WTC11 (cell line): ENCODE results near the gene ZNF668. TPM values are rescaled to one million over a fixed set of nuclear protein-coding genes. Genes with fewer than 3 reads are reported as not detected.
A peak's percentile ranks its signal among the peaks of the same experiment; 100 is the strongest.

ENCODE experiments used
- ATAC-seq: fragments of 200-7000 bp; cut with Tn5 transposase; 2 replicates; pipeline ENCODE4 v1.10.0; 2021; ENCODE audit warnings: mild to moderate bottlenecking, moderate library complexity
- CTCF ChIA-PET: fragments of 300-600 bp; sonication (Branson Sonifier 250); formaldehyde crosslinking; loops from one replicate; lab custom pipeline; 2021; ENCODE audit warnings: antibody characterized with exemption; lab: Charles Lee
- POLR2A ChIA-PET: fragments of 350-600 bp; sonication (Branson Sonifier 250); formaldehyde crosslinking; loops from one replicate; lab custom pipeline; 2021; ENCODE audit warnings: antibody characterized with exemption; lab: Charles Lee
- DNase-seq: peaks from one replicate; pipeline ENCODE4 v3.0.0; 2021; ENCODE audit warnings: low spot score
- H3K27ac Mint-ChIP-seq: 2 replicates; pipeline ENCODE4 v1.8.0; 2021; ENCODE audit warnings: mixed read lengths
- H3K27me3 Mint-ChIP-seq: 2 replicates; pipeline ENCODE4 v1.8.0; 2021; ENCODE audit warnings: low read depth, mild to moderate bottlenecking, moderate library complexity, mixed read lengths
- H3K36me3 Mint-ChIP-seq: 2 replicates; pipeline ENCODE4 v1.8.0; 2021; ENCODE audit warnings: mixed read lengths
- H3K4me1 Mint-ChIP-seq: 2 replicates; pipeline ENCODE4 v1.8.0; 2022; ENCODE audit warnings: mixed read lengths
- H3K4me3 Mint-ChIP-seq: 2 replicates; pipeline ENCODE4 v1.8.0; 2021; ENCODE audit warnings: mild to moderate bottlenecking, moderate library complexity, mixed read lengths
- H3K9me3 Mint-ChIP-seq: 2 replicates; pipeline ENCODE4 v1.8.0; 2021; ENCODE audit warnings: mixed read lengths
- CBFB ChIP-seq: sonication (generic); formaldehyde crosslinking; IDR thresholded peaks from 2 replicates; pipeline ENCODE4 v1.8.1; 2022; ENCODE audit warnings: mild to moderate bottlenecking, low read depth, missing genetic modification reagents
- EMX1 ChIP-seq: fragments of 250-450 bp; sonication (Bioruptor Pico); IDR thresholded peaks from 2 replicates; pipeline ENCODE4 v1.8.0; 2021; ENCODE audit warnings: mild to moderate bottlenecking
- FOXK1 ChIP-seq: sonication (generic); formaldehyde crosslinking; IDR thresholded peaks from 2 replicates; pipeline ENCODE4 v1.8.0; 2022; ENCODE audit warnings: mild to moderate bottlenecking, moderate library complexity, missing genetic modification reagents
- IRF2 ChIP-seq: sonication (generic); formaldehyde crosslinking; IDR thresholded peaks from 2 replicates; pipeline ENCODE4 v1.8.0; 2022; ENCODE audit warnings: low read depth, missing genetic modification reagents, borderline replicate concordance
- JAZF1 ChIP-seq: fragments of 250-450 bp; sonication (Bioruptor Pico); IDR thresholded peaks from 2 replicates; pipeline ENCODE4 v1.9.0; 2021; ENCODE audit warnings: moderate library complexity, mild to moderate bottlenecking, inconsistent platforms
- JUN ChIP-seq: sonication (generic); formaldehyde crosslinking; IDR thresholded peaks from 2 replicates; pipeline ENCODE4 v1.8.0; 2023; ENCODE audit warnings: mild to moderate bottlenecking, missing genetic modification reagents
- NR1H2 ChIP-seq: sonication (generic); formaldehyde crosslinking; IDR thresholded peaks from 2 replicates; pipeline ENCODE4 v1.9.0; 2021; ENCODE audit warnings: mild to moderate bottlenecking, moderate library complexity, missing genetic modification reagents
- SMAD4 ChIP-seq: sonication (generic); formaldehyde crosslinking; IDR thresholded peaks from 2 replicates; pipeline ENCODE4 v1.8.0; 2022; ENCODE audit warnings: mild to moderate bottlenecking, missing genetic modification reagents
- STAT6 ChIP-seq: sonication (generic); formaldehyde crosslinking; conservative IDR thresholded peaks from 2 replicates; pipeline ENCODE4 v1.8.1; 2023; ENCODE audit warnings: mild to moderate bottlenecking, low read depth, missing genetic modification reagents, moderate library complexity
- ZNF281 ChIP-seq: sonication (generic); formaldehyde crosslinking; IDR thresholded peaks from 2 replicates; pipeline ENCODE4 v1.8.0; 2023; ENCODE audit warnings: mild to moderate bottlenecking, missing genetic modification reagents
- ZNF317 ChIP-seq: sonication (generic); formaldehyde crosslinking; IDR thresholded peaks from 2 replicates; pipeline ENCODE4 v1.8.1; 2023; ENCODE audit warnings: low read depth, mild to moderate bottlenecking, moderate library complexity, missing genetic modification reagents, borderline replicate concordance
- ZNF671 ChIP-seq: fragments of 250-450 bp; sonication (Bioruptor Pico); IDR thresholded peaks from 2 replicates; pipeline ENCODE4 v1.8.0; 2021; ENCODE audit warnings: mild to moderate bottlenecking
- total RNA-seq: library from RNA; stranded (reverse); gene quantifications from 3 replicates; pipeline ENCODE4 v1.2.3, GENCODE V29; 2021
- TF ChIP-seq, protein P1 (sequence below): sonication (generic); formaldehyde crosslinking; IDR thresholded peaks from 2 replicates; pipeline ENCODE4 v1.8.0; 2022; ENCODE audit warnings: mild to moderate bottlenecking, missing genetic modification reagents
- TF ChIP-seq, protein P2 (sequence below): sonication (generic); formaldehyde crosslinking; IDR thresholded peaks from 2 replicates; pipeline ENCODE4 v1.8.1; 2023; ENCODE audit warnings: mild to moderate bottlenecking, missing genetic modification reagents, moderate library complexity
- TF ChIP-seq, protein P3 (sequence below): sonication (generic); formaldehyde crosslinking; IDR thresholded peaks from 2 replicates; pipeline ENCODE4 v1.8.0; 2022; ENCODE audit warnings: mild to moderate bottlenecking, missing genetic modification reagents

ZNF668 gene
- total RNA-seq, 1 experiment from 2014 or later: 17.3 TPM

- TF ChIP-seq STAT6 (CRISPR knock-in tag) (no peak), ZNF671 (CRISPR knock-in tag) (no peak), JUN (CRISPR knock-in tag) (no peak)
Observed at GRCh38 chr16:31043352-31043751, 30.7 kb downstream of the ZNF668 start (continued).

DNA sequence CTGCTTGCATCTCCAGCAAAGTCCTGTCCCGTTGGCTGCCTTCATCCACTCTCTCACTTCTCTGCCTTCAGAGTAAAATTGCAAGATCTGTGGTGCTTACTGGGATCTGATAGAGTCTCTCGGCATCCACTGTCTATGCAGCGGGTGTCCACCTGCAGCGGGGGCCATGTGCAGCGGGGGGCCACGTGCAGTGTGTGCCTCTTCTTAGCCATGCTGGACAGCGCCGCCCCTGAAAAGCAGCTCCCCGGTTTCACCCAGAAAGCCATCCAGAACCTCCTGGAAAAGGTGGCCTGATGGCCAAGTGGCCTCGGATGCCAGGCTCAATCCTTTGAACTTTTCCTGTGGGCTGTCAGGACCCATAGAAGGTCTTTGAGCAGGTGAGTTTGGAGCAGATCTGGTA is 31.2 kb downstream of the ZNF668 start:
- ATAC-seq (no peak), DNase-seq (no peak)
- POLR2A ChIA-PET: interaction anchor here (0.5 to 1.8 kb wide), 7 partner anchors 31 to 403 kb away, joined by 3 to 9 read pairs (median 5); partner anchors contain the start of genes ZNF646 and ZNF668
- CTCF ChIA-PET: interaction anchor here (0.6 to 3.0 kb wide), 34 partner anchors 9 to 434 kb away, joined by 3 to 83 read pairs (median 6); partner anchors contain the start of genes ARMC5, HSD3B7, KAT8 and PRSS8
- Mint-ChIP-seq H3K27me3 (peaks cover 5% of the 10 kb centered on the region; the same call in 1 of the 2 replicates), H3K4me3 (peak overlapping the region; percentile 57)
- TF ChIP-seq EMX1 (CRISPR knock-in tag) (no peak), SMAD4 (CRISPR knock-in tag) (no peak), FOXK1 (CRISPR knock-in tag) (no peak), CBFB (CRISPR knock-in tag) (no peak), JAZF1 (CRISPR knock-in tag) (no peak), IRF2 (CRISPR knock-in tag) (no peak), ZNF281 (no peak), ZNF317 (CRISPR knock-in tag) (no peak), NR1H2 (no peak)
- TF ChIP-seq, protein P1, sequence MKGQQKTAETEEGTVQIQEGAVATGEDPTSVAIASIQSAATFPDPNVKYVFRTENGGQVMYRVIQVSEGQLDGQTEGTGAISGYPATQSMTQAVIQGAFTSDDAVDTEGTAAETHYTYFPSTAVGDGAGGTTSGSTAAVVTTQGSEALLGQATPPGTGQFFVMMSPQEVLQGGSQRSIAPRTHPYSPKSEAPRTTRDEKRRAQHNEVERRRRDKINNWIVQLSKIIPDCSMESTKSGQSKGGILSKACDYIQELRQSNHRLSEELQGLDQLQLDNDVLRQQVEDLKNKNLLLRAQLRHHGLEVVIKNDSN (CRISPR knock-in tag): no peak
- TF ChIP-seq, protein P2, sequence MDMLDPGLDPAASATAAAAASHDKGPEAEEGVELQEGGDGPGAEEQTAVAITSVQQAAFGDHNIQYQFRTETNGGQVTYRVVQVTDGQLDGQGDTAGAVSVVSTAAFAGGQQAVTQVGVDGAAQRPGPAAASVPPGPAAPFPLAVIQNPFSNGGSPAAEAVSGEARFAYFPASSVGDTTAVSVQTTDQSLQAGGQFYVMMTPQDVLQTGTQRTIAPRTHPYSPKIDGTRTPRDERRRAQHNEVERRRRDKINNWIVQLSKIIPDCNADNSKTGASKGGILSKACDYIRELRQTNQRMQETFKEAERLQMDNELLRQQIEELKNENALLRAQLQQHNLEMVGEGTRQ (CRISPR knock-in tag): no peak
- TF ChIP-seq, protein P3, sequence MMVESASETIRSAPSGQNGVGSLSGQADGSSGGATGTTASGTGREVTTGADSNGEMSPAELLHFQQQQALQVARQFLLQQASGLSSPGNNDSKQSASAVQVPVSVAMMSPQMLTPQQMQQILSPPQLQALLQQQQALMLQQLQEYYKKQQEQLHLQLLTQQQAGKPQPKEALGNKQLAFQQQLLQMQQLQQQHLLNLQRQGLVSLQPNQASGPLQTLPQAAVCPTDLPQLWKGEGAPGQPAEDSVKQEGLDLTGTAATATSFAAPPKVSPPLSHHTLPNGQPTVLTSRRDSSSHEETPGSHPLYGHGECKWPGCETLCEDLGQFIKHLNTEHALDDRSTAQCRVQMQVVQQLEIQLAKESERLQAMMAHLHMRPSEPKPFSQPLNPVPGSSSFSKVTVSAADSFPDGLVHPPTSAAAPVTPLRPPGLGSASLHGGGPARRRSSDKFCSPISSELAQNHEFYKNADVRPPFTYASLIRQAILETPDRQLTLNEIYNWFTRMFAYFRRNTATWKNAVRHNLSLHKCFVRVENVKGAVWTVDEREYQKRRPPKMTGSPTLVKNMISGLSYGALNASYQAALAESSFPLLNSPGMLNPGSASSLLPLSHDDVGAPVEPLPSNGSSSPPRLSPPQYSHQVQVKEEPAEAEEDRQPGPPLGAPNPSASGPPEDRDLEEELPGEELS (CRISPR knock-in tag): no peak
- TF ChIP-seq, all 79 proteins: peak for 0
- Mint-ChIP-seq H3K4me1 (peaks cover 5% of the 10 kb centered on the region; the same call in 1 of the 2 replicates), H3K27ac (no peak overlapping the region), H3K36me3 (no peaks in the 10 kb centered on the region), H3K9me3 (no peaks in the 10 kb centered on the region)
